HCT116 (cell line): ENCODE data around the gene TOLLIP. TPM values are rescaled to one million over a fixed set of nuclear protein-coding genes. Genes with fewer than 3 reads are reported as not detected.

Experiments
- ATAC-seq: fragments of 200-7000 bp; cut with Tn5 transposase; 2 replicates; pipeline ENCODE4 v1.9.1; 2020; ENCODE audit warnings: mild to moderate bottlenecking, moderate library complexity
- BruUV-seq: library from RNA; stranded (reverse); fragments of 400-500 nt; replicated peaks from 2 replicates; lab custom pipeline; 2021; lab: Mats Ljungman, UMichigan
- CTCF ChIA-PET: fragments of 300-600 bp; sonication (Branson Sonifier 250); formaldehyde crosslinking; loops from one replicate; lab custom pipeline; 2021; ENCODE audit warnings: antibody characterized with exemption; lab: Charles Lee
- POLR2A ChIA-PET: fragments of 300-600, 350-600 bp; sonication (Branson Sonifier 250); formaldehyde crosslinking; loops from one replicate; lab custom pipeline; 2021; ENCODE audit warnings: antibody characterized with exemption; lab: Charles Lee
- RAD21 ChIA-PET, 2 experiments: fragments of 300-600 bp; sonication (Branson Sonifier 250); formaldehyde crosslinking; loops; one replicate each; lab custom pipeline; 2023; ENCODE audit warnings: low total read pairs in 2 of 2; ENCODE audit not compliant: uncharacterized antibody in 2 of 2, unreplicated experiment in 2 of 2, low non-redundant PET in 1 of 2; lab: Charles Lee
- DNase-seq: peaks from one replicate; pipeline ENCODE4 v3.0.0-alpha.2; 2010; ENCODE audit warnings: low read depth, low spot score
- H2AFZ ChIP-seq: fragments of 200-600 bp; shearing (Covaris generic), sonication (generic); 2 replicates; pipeline ENCODE4 v1.6.1; 2017; ENCODE audit warnings: low read depth, mixed run types, mixed read lengths, antibody characterized with exemption, low read length; ENCODE audit not compliant: poor library complexity, severe bottlenecking
- H3K27ac ChIP-seq: 2 replicates; pipeline ENCODE4 v1.5.1; 2012; ENCODE audit warnings: low read depth, low read length
- H3K27me3 ChIP-seq: fragments of 200-600 bp; sonication (generic); 2 replicates; pipeline ENCODE4 v1.6.1; 2016; ENCODE audit warnings: mixed run types, low read length, mixed read lengths; ENCODE audit not compliant: insufficient read depth
- H3K36me3 ChIP-seq, 2 experiments: fragments of 200-500 bp in 1 of 2; fragments of 200-600 bp in 1 of 2; sonication (Bioruptor generic) in 1 of 2; sonication (generic) in 1 of 2; 2 replicates each; pipeline versions ENCODE4 v1.5.1 to v1.6.1; 2014 to 2016; ENCODE audit warnings: low read length in 2 of 2, inconsistent platforms in 1 of 2, mixed read lengths in 1 of 2, mixed run types in 1 of 2; ENCODE audit not compliant: insufficient read depth in 2 of 2, control insufficient read depth in 1 of 2
- H3K4me1 ChIP-seq, 2 experiments: fragments of 200-600 bp in 1 of 2; sonication (generic) in 1 of 2; 2 replicates each; pipeline versions ENCODE4 v1.5.1 to v1.6.1; 2012 to 2017; ENCODE audit warnings: low read length in 2 of 2, inconsistent platforms in 1 of 2, mild to moderate bottlenecking in 1 of 2, mixed read lengths in 1 of 2, mixed run types in 1 of 2, moderate library complexity in 1 of 2; ENCODE audit not compliant: insufficient read depth in 2 of 2, control insufficient read depth in 1 of 2
- H3K4me2 ChIP-seq: fragments of 200-600 bp; sonication (generic); 2 replicates; pipeline ENCODE4 v1.6.1; 2017; ENCODE audit warnings: mixed run types, low read length, mixed read lengths
- H3K4me3 ChIP-seq, 2 experiments: fragments of 200-600 bp in 1 of 2; sonication (generic) in 1 of 2; replicated peaks in 1 of 2; 2 replicates each; pipeline ENCODE4 v1.5.1; 2011 to 2016; ENCODE audit warnings: low read length in 2 of 2, control low read depth in 1 of 2, low read depth in 1 of 2, mild to moderate bottlenecking in 1 of 2, mixed read lengths in 1 of 2, mixed run types in 1 of 2
- H3K79me2 ChIP-seq: fragments of 200-600 bp; sonication (generic); 2 replicates; pipeline ENCODE4 v1.6.1; 2017; ENCODE audit warnings: mild to moderate bottlenecking, mixed run types, low read length, moderate library complexity, mixed read lengths; ENCODE audit not compliant: insufficient read depth
- H3K9ac ChIP-seq: fragments of 200-600 bp; sonication (generic); 2 replicates; pipeline ENCODE4 v1.6.1; 2016; ENCODE audit warnings: low read length, mixed read lengths
- H3K9me2 ChIP-seq: fragments of 200-600 bp; sonication (generic), shearing (Covaris generic); 2 replicates; pipeline ENCODE4 v1.6.1; 2017; ENCODE audit warnings: mixed run types, mild to moderate bottlenecking, moderate library complexity; ENCODE audit not compliant: insufficient read depth
- H3K9me3 ChIP-seq, 2 experiments: fragments of 200-500 bp in 1 of 2; fragments of 200-600 bp in 1 of 2; sonication (Bioruptor generic) in 1 of 2; sonication (generic) in 1 of 2; 2 replicates each; pipeline ENCODE4 v1.6.1; 2014 to 2017; ENCODE audit warnings: low read length in 2 of 2, mixed read lengths in 2 of 2, inconsistent platforms in 1 of 2, low read depth in 1 of 2, mild to moderate bottlenecking in 1 of 2, mixed run types in 1 of 2, moderate library complexity in 1 of 2; ENCODE audit not compliant: control insufficient read depth in 1 of 2, insufficient read depth in 1 of 2
- H4K20me1 ChIP-seq: fragments of 200-600 bp; sonication (generic), shearing (Covaris generic); 2 replicates; pipeline ENCODE4 v1.6.1; 2017; ENCODE audit warnings: mixed run types, mild to moderate bottlenecking, moderate library complexity; ENCODE audit not compliant: insufficient read depth
- EGR1 ChIP-seq: IDR thresholded peaks from 2 replicates; pipeline ENCODE4 v1.6.1; 2012; ENCODE audit warnings: low read depth
- EZH2 ChIP-seq: fragments of 200-600 bp; sonication (generic); IDR thresholded peaks from 2 replicates; pipeline ENCODE4 v1.6.1; 2017; ENCODE audit warnings: antibody characterized with exemption, mixed run types
- FOSL1 ChIP-seq: IDR thresholded peaks from 2 replicates; pipeline ENCODE4 v1.6.1; 2012; ENCODE audit warnings: low read depth
- JUND ChIP-seq: IDR thresholded peaks from 2 replicates; pipeline ENCODE4 v1.6.1; 2012
- POLR2AphosphoS5 ChIP-seq: IDR thresholded peaks from 2 replicates; pipeline ENCODE4 v1.6.1; 2011; ENCODE audit warnings: mild to moderate bottlenecking, low read depth, low read length, moderate library complexity
- SIN3A ChIP-seq: IDR thresholded peaks from 2 replicates; pipeline ENCODE4 v1.6.1; 2012; ENCODE audit warnings: low read depth
- SP1 ChIP-seq: IDR thresholded peaks from 2 replicates; pipeline ENCODE4 v1.6.1; 2012; ENCODE audit warnings: low read depth
- TCF7L2 ChIP-seq: IDR thresholded peaks from 2 replicates; pipeline ENCODE4 v1.7.0; 2011; ENCODE audit warnings: borderline replicate concordance, inconsistent platforms; ENCODE audit not compliant: insufficient read depth, insufficient read length; ENCODE audit errors: extremely low read depth
- intact Hi-C: fragments of 100-400 bp; cut with micrococcal nuclease; formaldehyde crosslinking; loops from 2 replicates; pipeline ENCODE4 v1.10.0; 2022
- total RNA-seq: library from RNA; stranded (reverse); gene quantifications from one replicate; pipeline ENCODE4 v1.2.1, GENCODE V29; 2021; ENCODE audit not compliant: unreplicated experiment

Gene TOLLIP
- total RNA-seq, 1 experiment from 2014 or later, result 28.5 TPM

GRCh38 chr11:1236316-1237127 is 72.9 kb downstream of the TOLLIP start:
- no peak overlapping the region for H3K9ac ChIP-seq
- CTCF ChIA-PET, result no interaction called here
- RAD21 ChIA-PET, result no interaction called here
- DNase-seq (no peak), ATAC-seq (no peak)
- H3K4me3 ChIP-seq, result no peak overlapping the region
- intact Hi-C loops, result no loop called here
- H2AFZ ChIP-seq, result no peak overlapping the region
- POLR2A ChIA-PET, result no interaction called here
- TF ChIP-seq SIN3A (no peak), POLR2AphosphoS5 (no peak), EZH2 (no peak), JUND (no peak), EGR1 (no peak)
- no peaks in the 10 kb centered on the region for H3K36me3 ChIP-seq
- H3K79me2 ChIP-seq, result no peaks in the 10 kb centered on the region
- no peaks in the 10 kb centered on the region for H3K27me3 ChIP-seq
- H3K9me3 ChIP-seq, result no peaks in the 10 kb centered on the region
- H3K9me2 ChIP-seq, result no peaks in the 10 kb centered on the region
- H4K20me1 ChIP-seq, result no peaks in the 10 kb centered on the region
- no peak overlapping the region for H3K27ac ChIP-seq
- BruUV-seq, result no TSS peak
- H3K4me2 ChIP-seq, result no peak overlapping the region
- H3K4me1 ChIP-seq, result peaks cover 0 to 6% of the 10 kb centered on the region in 2 experiments; a peak in 1 of 4 replicates

- TF ChIP-seq TCF7L2 (no peak), FOSL1 (no peak), SP1 (no peak)
- ATAC-seq, result no peak
- Histone ChIP-seq H3K27ac (no peak overlapping the region), H3K79me2 (no peaks in the 10 kb centered on the region), H2AFZ (no peak overlapping the region), H3K36me3 (no peaks in the 10 kb centered on the region), H3K4me3 (no peak overlapping the region), H3K4me1 (peaks cover 0 to 6% of the 10 kb centered on the region in 2 experiments; a peak in 1 of 4 replicates), H3K27me3 (no peaks in the 10 kb centered on the region), H3K9ac (no peak overlapping the region), H4K20me1 (no peaks in the 10 kb centered on the region), H3K4me2 (no peak overlapping the region), H3K9me3 (no peaks in the 10 kb centered on the region), H3K9me2 (no peaks in the 10 kb centered on the region)
- BruUV-seq, result no TSS peak
- POLR2A ChIA-PET, result no interaction called here
- CTCF ChIA-PET, result no interaction called here
- intact Hi-C loops, result no loop called here
- RAD21 ChIA-PET, result no interaction called here
- DNase-seq, result no peak
Observed at GRCh38 chr11:1235901-1236315, 73.5 kb downstream of the TOLLIP start.
